Measurements from ENCODE around the gene ANK3. TPM values are rescaled to one million over a fixed set of nuclear protein-coding genes. Genes with fewer than 3 reads are reported as not detected.

ANK3 gene
- total RNA-seq, 4 donors from 2014 or later: 34.8 to 91.3 (median 56.7) TPM

- H3K36me3 ChIP-seq: no peaks in the 10 kb centered on the region
- no peak for DNase-seq
- no peak overlapping the region for H3K4me3 ChIP-seq
- no peak overlapping the region for H3K27ac ChIP-seq
- intact Hi-C loops (cut with DNase I; ENCODE audit: low total_unique reads): no loop called here
- no peaks in the 10 kb centered on the region for H3K27me3 ChIP-seq
- TF ChIP-seq CTCF (IDR thresholded peaks at IDR 0.05): no peak
- no peak for TF ChIP-seq POLR2A (IDR thresholded peaks at IDR 0.05)
- no peaks in the 10 kb centered on the region for H3K9me3 ChIP-seq
- H3K4me1 ChIP-seq: no peaks in the 10 kb centered on the region
Observed at GRCh38 chr10:60130130-60130579, 259.5 kb downstream of the ANK3 start.

GRCh38 chr10:60125895-60126294 lies 263.8 kb downstream of the ANK3 start:
- H3K27me3 ChIP-seq: no peaks in the 10 kb centered on the region
- no peak overlapping the region for H3K27ac ChIP-seq
- no peaks in the 10 kb centered on the region for H3K36me3 ChIP-seq
- TF ChIP-seq POLR2A (IDR thresholded peaks at IDR 0.05) (no peak), CTCF (IDR thresholded peaks at IDR 0.05) (no peak)
- intact Hi-C loops (cut with DNase I; ENCODE audit: low total_unique reads): no loop called here
- H3K4me1 ChIP-seq: no peaks in the 10 kb centered on the region
- no peak overlapping the region for H3K4me3 ChIP-seq
- no peaks in the 10 kb centered on the region for H3K9me3 ChIP-seq
- no peak for DNase-seq

- Histone ChIP-seq H3K4me3 (no peak overlapping the region), H3K36me3 (no peaks in the 10 kb centered on the region), H3K27ac (no peak overlapping the region), H3K9me3 (no peaks in the 10 kb centered on the region), H3K27me3 (no peaks in the 10 kb centered on the region), H3K4me1 (no peaks in the 10 kb centered on the region)
- TF ChIP-seq CTCF (IDR thresholded peaks at IDR 0.05) (no peak), POLR2A (IDR thresholded peaks at IDR 0.05) (no peak)
- DNase-seq: no peak
- intact Hi-C loops (cut with DNase I; ENCODE audit: low total_unique reads): no loop called here
Observed at GRCh38 chr10:60124536-60124935, 265.1 kb downstream of the ANK3 start.

GRCh38 chr10:60123668-60124067 lies 266.0 kb downstream of the ANK3 start:
- intact Hi-C loops (cut with DNase I; ENCODE audit: low total_unique reads): no loop called here
- H3K4me3 ChIP-seq: no peak overlapping the region
- no peak for DNase-seq
- H3K9me3 ChIP-seq: no peaks in the 10 kb centered on the region
- no peaks in the 10 kb centered on the region for H3K4me1 ChIP-seq
- H3K27ac ChIP-seq: peak overlapping the region; percentile 36 to 64
- H3K27me3 ChIP-seq: no peaks in the 10 kb centered on the region
- no peak for TF ChIP-seq POLR2A (IDR thresholded peaks at IDR 0.05)
- no peak for TF ChIP-seq CTCF (IDR thresholded peaks at IDR 0.05)
- H3K36me3 ChIP-seq: no peaks in the 10 kb centered on the region

- TF ChIP-seq POLR2A (IDR thresholded peaks at IDR 0.05) (no peak), CTCF (IDR thresholded peaks at IDR 0.05) (no peak)
- Histone ChIP-seq H3K27me3 (no peaks in the 10 kb centered on the region), H3K36me3 (no peaks in the 10 kb centered on the region), H3K4me3 (no peak overlapping the region), H3K27ac (peak overlapping the region; percentile 36 to 64), H3K9me3 (no peaks in the 10 kb centered on the region), H3K4me1 (no peaks in the 10 kb centered on the region)
- intact Hi-C loops (cut with DNase I; ENCODE audit: low total_unique reads): no loop called here
- DNase-seq: peak in 1 of 2 donors; percentile 36
Observed at GRCh38 chr10:60123172-60123571, 266.5 kb downstream of the ANK3 start.

Measured in uterus (tissue), 4 donors.